Measurements from ENCODE around the gene SNTA1. TPM values are rescaled to one million over a fixed set of nuclear protein-coding genes. Genes with fewer than 3 reads are reported as not detected.
"Not testable (repeated sequence)": the region's sequence is repeated elsewhere in the genome, so short reads cannot be mapped to it uniquely, and the experiment has no call there.

SNTA1 gene
- total RNA-seq: 1.1 and 1.6 TPM in 2 replicates

GRCh38 chr20:33443512-33444239, at the start of gene SNTA1:
SNTA1 (minus strand) TSS chr20:33443763; CDS start chr20:33443620, 143 bp downstream.
- Mint-ChIP-seq H3K27me3 (ENCODE audit: low read depth) (peaks cover 13% of the 10 kb centered on the region), H3K9me3 (peaks cover 3% of the 10 kb centered on the region), H3K36me3 (ENCODE audit: low read depth) (no peaks in the 10 kb centered on the region), H3K4me1 (ENCODE audit: low read depth) (peaks cover 14% of the 10 kb centered on the region), H3K27ac (peak within 1 kb of the TSS; percentile 78), H3K4me3 (ENCODE audit: low read depth) (peak within 1 kb of the TSS; percentile 88)
- peak; percentile 83 for DNase-seq (ENCODE audit: low spot score)
- intact Hi-C loops (cut with micrococcal nuclease): loop anchor here (1.0 to 10.0 kb wide), 3 partner anchors 42 to 551 kb away; partner anchors contain the start of genes ACTL10, CDK5RAP1 and RALY

- Mint-ChIP-seq H3K4me1 (ENCODE audit: low read depth) (peaks cover 6% of the 10 kb centered on the region), H3K27ac (peak overlapping the region; percentile 65), H3K9me3 (no peaks in the 10 kb centered on the region), H3K36me3 (ENCODE audit: low read depth) (no peaks in the 10 kb centered on the region), H3K27me3 (ENCODE audit: low read depth) (no peaks in the 10 kb centered on the region), H3K4me3 (ENCODE audit: low read depth) (peak overlapping the region; percentile 86)
- intact Hi-C loops (cut with micrococcal nuclease): no loop called here
- DNase-seq (ENCODE audit: low spot score): no peak
Measured at GRCh38 chr20:33490934-33491656, 47.5 kb upstream of the SNTA1 start.

- DNase-seq (ENCODE audit: low spot score): no peak
- peak within 1 kb of the TSS; percentile 86 for H3K4me3 Mint-ChIP-seq (ENCODE audit: low read depth)
- H3K9me3 Mint-ChIP-seq: no peaks in the 10 kb centered on the region
- intact Hi-C loops (cut with micrococcal nuclease): no loop called here
- no peaks in the 10 kb centered on the region for H3K36me3 Mint-ChIP-seq (ENCODE audit: low read depth)
- H3K4me1 Mint-ChIP-seq (ENCODE audit: low read depth): peaks cover 6% of the 10 kb centered on the region
- no peaks in the 10 kb centered on the region for H3K27me3 Mint-ChIP-seq (ENCODE audit: low read depth)
- H3K27ac Mint-ChIP-seq: peak within 1 kb of the TSS; percentile 65
Measured at GRCh38 chr20:33490023-33490933, 46.7 kb upstream of the SNTA1 start, which contains the start of gene CBFA2T2. CBFA2T2 (plus strand) TSS chr20:33490096; CDS start chr20:33490268, 172 bp downstream.

GRCh38 chr20:33489495-33490022, 46.0 kb upstream of the SNTA1 start:
- H3K4me3 Mint-ChIP-seq (ENCODE audit: low read depth): peak overlapping the region; percentile 74
- no peaks in the 10 kb centered on the region for H3K9me3 Mint-ChIP-seq
- no peaks in the 10 kb centered on the region for H3K27me3 Mint-ChIP-seq (ENCODE audit: low read depth)
- peak; percentile 99 for DNase-seq (ENCODE audit: low spot score)
- intact Hi-C loops (cut with micrococcal nuclease): no loop called here
- no peaks in the 10 kb centered on the region for H3K36me3 Mint-ChIP-seq (ENCODE audit: low read depth)
- H3K4me1 Mint-ChIP-seq (ENCODE audit: low read depth): peaks cover 6% of the 10 kb centered on the region
- H3K27ac Mint-ChIP-seq: peak overlapping the region; percentile 65

GRCh38 chr20:33488661-33489494, 45.3 kb upstream of the SNTA1 start:
- H3K27me3 Mint-ChIP-seq (ENCODE audit: low read depth); H3K9me3 Mint-ChIP-seq; H3K4me1 Mint-ChIP-seq (ENCODE audit: low read depth); H3K36me3 Mint-ChIP-seq (ENCODE audit: low read depth); DNase-seq (ENCODE audit: low spot score); H3K4me3 Mint-ChIP-seq (ENCODE audit: low read depth); intact Hi-C loops (cut with micrococcal nuclease); H3K27ac Mint-ChIP-seq: not testable (repeated sequence)

GRCh38 chr20:33488201-33488600, 44.6 kb upstream of the SNTA1 start:
- H3K4me1 Mint-ChIP-seq (ENCODE audit: low read depth): peaks cover 6% of the 10 kb centered on the region
- H3K36me3 Mint-ChIP-seq (ENCODE audit: low read depth): no peaks in the 10 kb centered on the region
- H3K9me3 Mint-ChIP-seq: no peaks in the 10 kb centered on the region
- intact Hi-C loops (cut with micrococcal nuclease): no loop called here
- H3K27me3 Mint-ChIP-seq (ENCODE audit: low read depth): no peaks in the 10 kb centered on the region
- DNase-seq (ENCODE audit: low spot score): no peak
- H3K4me3 Mint-ChIP-seq (ENCODE audit: low read depth): no peak overlapping the region
- no peak overlapping the region for H3K27ac Mint-ChIP-seq

- H3K27ac Mint-ChIP-seq; H3K27me3 Mint-ChIP-seq (ENCODE audit: low read depth); intact Hi-C loops (cut with micrococcal nuclease); H3K36me3 Mint-ChIP-seq (ENCODE audit: low read depth); H3K4me3 Mint-ChIP-seq (ENCODE audit: low read depth); H3K9me3 Mint-ChIP-seq; DNase-seq (ENCODE audit: low spot score); H3K4me1 Mint-ChIP-seq (ENCODE audit: low read depth): not testable (repeated sequence)
Measured at GRCh38 chr20:33483186-33483585, 39.6 kb upstream of the SNTA1 start.

GRCh38 chr20:33482581-33482980, 39.0 kb upstream of the SNTA1 start:
- no peak overlapping the region for H3K4me3 Mint-ChIP-seq (ENCODE audit: low read depth)
- no peak for DNase-seq (ENCODE audit: low spot score)
- no peaks in the 10 kb centered on the region for H3K36me3 Mint-ChIP-seq (ENCODE audit: low read depth)
- no peaks in the 10 kb centered on the region for H3K9me3 Mint-ChIP-seq
- intact Hi-C loops (cut with micrococcal nuclease): no loop called here
- H3K27me3 Mint-ChIP-seq (ENCODE audit: low read depth): no peaks in the 10 kb centered on the region
- no peak overlapping the region for H3K27ac Mint-ChIP-seq
- H3K4me1 Mint-ChIP-seq (ENCODE audit: low read depth): no peaks in the 10 kb centered on the region

- no peak overlapping the region for H3K4me3 Mint-ChIP-seq (ENCODE audit: low read depth)
- no peak for DNase-seq (ENCODE audit: low spot score)
- intact Hi-C loops (cut with micrococcal nuclease): no loop called here
- no peaks in the 10 kb centered on the region for H3K4me1 Mint-ChIP-seq (ENCODE audit: low read depth)
- H3K9me3 Mint-ChIP-seq: no peaks in the 10 kb centered on the region
- H3K27me3 Mint-ChIP-seq (ENCODE audit: low read depth): no peaks in the 10 kb centered on the region
- no peak overlapping the region for H3K27ac Mint-ChIP-seq
- no peaks in the 10 kb centered on the region for H3K36me3 Mint-ChIP-seq (ENCODE audit: low read depth)
Measured at GRCh38 chr20:33481431-33481941, 37.9 kb upstream of the SNTA1 start.

- Mint-ChIP-seq H3K4me3 (ENCODE audit: low read depth) (no peak overlapping the region), H3K36me3 (ENCODE audit: low read depth) (no peaks in the 10 kb centered on the region), H3K27me3 (ENCODE audit: low read depth) (no peaks in the 10 kb centered on the region), H3K4me1 (ENCODE audit: low read depth) (no peaks in the 10 kb centered on the region), H3K9me3 (no peaks in the 10 kb centered on the region), H3K27ac (no peak overlapping the region)
- intact Hi-C loops (cut with micrococcal nuclease): no loop called here
- DNase-seq (ENCODE audit: low spot score): no peak
Measured at GRCh38 chr20:33480048-33480447, 36.5 kb upstream of the SNTA1 start.

GRCh38 chr20:33477386-33478234, 34.0 kb upstream of the SNTA1 start:
- H3K4me3 Mint-ChIP-seq (ENCODE audit: low read depth): no peak overlapping the region
- DNase-seq (ENCODE audit: low spot score): no peak
- no peaks in the 10 kb centered on the region for H3K4me1 Mint-ChIP-seq (ENCODE audit: low read depth)
- H3K27me3 Mint-ChIP-seq (ENCODE audit: low read depth): peaks cover 2% of the 10 kb centered on the region
- no peaks in the 10 kb centered on the region for H3K36me3 Mint-ChIP-seq (ENCODE audit: low read depth)
- H3K9me3 Mint-ChIP-seq: no peaks in the 10 kb centered on the region
- intact Hi-C loops (cut with micrococcal nuclease): no loop called here
- H3K27ac Mint-ChIP-seq: no peak overlapping the region

Measured in activated T-helper 2 cell treated with anti-CD3 and anti-CD28 coated beads, Interferon-gamma antibody, Interleukin-2, Interleukin-4, amounts not matched to agents 10 μg/mL and 5 μg/mL and 100 μg/mL, durations not matched to agents 14 hours and 24 hours and 36 hours (primary cell).